Measurements from ENCODE around the gene MAP2K4. TPM values are rescaled to one million over a fixed set of nuclear protein-coding genes. Genes with fewer than 3 reads are reported as not detected.

MAP2K4 gene
- total and polyA plus RNA-seq, 2 experiments from 2014 or later = 24.5 to 34.5 TPM

- in situ Hi-C loops (cut with MboI) = no loop called here
- H2AFZ ChIP-seq = no peak overlapping the region
- no peak overlapping the region for H3K4me3 ChIP-seq
- peaks cover 16% of the 10 kb centered on the region for H3K4me1 ChIP-seq (ENCODE audit: insufficient read depth)
- peaks cover 28% of the 10 kb centered on the region for H3K36me3 ChIP-seq (ENCODE audit: low read depth)
- H3F3A ChIP-seq (ENCODE audit: insufficient read depth) = no peaks in the 10 kb centered on the region
- H3K27me3 ChIP-seq (replicated peaks; ENCODE audit: insufficient read depth) = no peaks in the 10 kb centered on the region
- 100% methylated on average over 2 of the region's 2 CpGs for WGBS, 2 experiments (ENCODE audit: low coverage in 1 of 2, low lambda C conversion rate in 2 of 2, missing lambda C conversion rate in 2 of 2)
- no peaks in the 10 kb centered on the region for H3K9me3 ChIP-seq (ENCODE audit: low read depth)
- peaks cover 25% of the 10 kb centered on the region for H3K79me2 ChIP-seq (ENCODE audit: insufficient read depth)
- DNase-seq = no peak
- H3K9ac ChIP-seq = no peak overlapping the region
- TF ChIP-seq EZH2 (IDR thresholded peaks at IDR 0.05; ENCODE audit: insufficient read depth, poor library complexity, severe bottlenecking) = no peak
- no peak for TF ChIP-seq EZH2phosphoT487 (IDR thresholded peaks at IDR 0.05; ENCODE audit: insufficient read depth, low read depth)
- H3K4me2 ChIP-seq (ENCODE audit: unreplicated experiment) = no peak overlapping the region
- H3K9me2 ChIP-seq (ENCODE audit: insufficient read depth) = no peaks in the 10 kb centered on the region
- H4K20me1 ChIP-seq (ENCODE audit: insufficient read depth) = no peaks in the 10 kb centered on the region
- no peak overlapping the region for H3K27ac ChIP-seq
Observed at GRCh38 chr17:12110906-12111305, 90.2 kb downstream of the MAP2K4 start.

GRCh38 chr17:12113156-12113555 is 92.5 kb downstream of the MAP2K4 start:
- no peaks in the 10 kb centered on the region for H4K20me1 ChIP-seq (ENCODE audit: insufficient read depth)
- H3K4me2 ChIP-seq (ENCODE audit: unreplicated experiment) = no peak overlapping the region
- no peaks in the 10 kb centered on the region for H3K9me3 ChIP-seq (ENCODE audit: low read depth)
- H3K27me3 ChIP-seq (replicated peaks; ENCODE audit: insufficient read depth) = no peaks in the 10 kb centered on the region
- no peak overlapping the region for H2AFZ ChIP-seq
- 94 to 98% methylated on average over 2 of the region's 2 CpGs for whole genome bisulfite sequencing, 2 experiments (ENCODE audit: low coverage in 1 of 2, low lambda C conversion rate in 2 of 2, missing lambda C conversion rate in 2 of 2)
- no peak overlapping the region for H3K27ac ChIP-seq
- H3K36me3 ChIP-seq (ENCODE audit: low read depth) = peaks cover 28% of the 10 kb centered on the region
- no peak for DNase-seq
- peaks cover 2% of the 10 kb centered on the region for H3K4me1 ChIP-seq (ENCODE audit: insufficient read depth)
- TF ChIP-seq EZH2phosphoT487 (IDR thresholded peaks at IDR 0.05; ENCODE audit: insufficient read depth, low read depth) = no peak
- no peak for TF ChIP-seq EZH2 (IDR thresholded peaks at IDR 0.05; ENCODE audit: insufficient read depth, poor library complexity, severe bottlenecking)
- H3F3A ChIP-seq (ENCODE audit: insufficient read depth) = no peaks in the 10 kb centered on the region
- H3K9ac ChIP-seq = no peak overlapping the region
- peaks cover 3% of the 10 kb centered on the region; the same call in 1 of the 2 replicates for H3K79me2 ChIP-seq (ENCODE audit: insufficient read depth)
- H3K9me2 ChIP-seq (ENCODE audit: insufficient read depth) = no peaks in the 10 kb centered on the region
- H3K4me3 ChIP-seq = no peak overlapping the region
- in situ Hi-C loops (cut with MboI) = no loop called here

GRCh38 chr17:12114686-12115418 is 94.2 kb downstream of the MAP2K4 start:
- Histone ChIP-seq H3K36me3 (ENCODE audit: low read depth) (peaks cover 28% of the 10 kb centered on the region), H3F3A (ENCODE audit: insufficient read depth) (no peaks in the 10 kb centered on the region), H3K9me3 (ENCODE audit: low read depth) (no peaks in the 10 kb centered on the region), H3K4me3 (no peak overlapping the region), H3K27ac (no peak overlapping the region), H3K27me3 (replicated peaks; ENCODE audit: insufficient read depth) (no peaks in the 10 kb centered on the region), H3K79me2 (ENCODE audit: insufficient read depth) (no peaks in the 10 kb centered on the region), H2AFZ (no peak overlapping the region), H3K4me2 (ENCODE audit: unreplicated experiment) (no peak overlapping the region), H3K4me1 (ENCODE audit: insufficient read depth) (0 out of 2 replicates have a peak, but pooled peaks cover 5% of the 10 kb centered on the region), H4K20me1 (ENCODE audit: insufficient read depth) (no peaks in the 10 kb centered on the region), H3K9ac (no peak overlapping the region), H3K9me2 (ENCODE audit: insufficient read depth) (no peaks in the 10 kb centered on the region)
- in situ Hi-C loops (cut with MboI) = no loop called here
- no peak for TF ChIP-seq EZH2 (IDR thresholded peaks at IDR 0.05; ENCODE audit: insufficient read depth, poor library complexity, severe bottlenecking)
- no peak for TF ChIP-seq EZH2phosphoT487 (IDR thresholded peaks at IDR 0.05; ENCODE audit: insufficient read depth, low read depth)
- no peak for DNase-seq
- WGBS, 2 experiments (ENCODE audit: low coverage in 1 of 2, low lambda C conversion rate in 2 of 2, missing lambda C conversion rate in 2 of 2) = 78 to 87% methylated on average over 3 of the region's 3 CpGs

- in situ Hi-C loops (cut with MboI) = no loop called here
- Histone ChIP-seq H3K9me2 (ENCODE audit: insufficient read depth) (no peaks in the 10 kb centered on the region), H3K27ac (no peak overlapping the region), H3K4me2 (ENCODE audit: unreplicated experiment) (no peak overlapping the region), H3K27me3 (replicated peaks; ENCODE audit: insufficient read depth) (no peaks in the 10 kb centered on the region), H3K4me1 (ENCODE audit: insufficient read depth) (0 out of 2 replicates have a peak, but pooled peaks cover 9% of the 10 kb centered on the region), H4K20me1 (ENCODE audit: insufficient read depth) (no peaks in the 10 kb centered on the region), H3K36me3 (ENCODE audit: low read depth) (peaks cover 28% of the 10 kb centered on the region), H3K9ac (no peak overlapping the region), H3K4me3 (no peak overlapping the region), H2AFZ (no peak overlapping the region), H3F3A (ENCODE audit: insufficient read depth) (peaks cover 6% of the 10 kb centered on the region; the same call in 1 of the 2 replicates), H3K9me3 (ENCODE audit: low read depth) (no peaks in the 10 kb centered on the region), H3K79me2 (ENCODE audit: insufficient read depth) (no peaks in the 10 kb centered on the region)
- TF ChIP-seq EZH2phosphoT487 (IDR thresholded peaks at IDR 0.05; ENCODE audit: insufficient read depth, low read depth) = no peak
- no peak for TF ChIP-seq EZH2 (IDR thresholded peaks at IDR 0.05; ENCODE audit: insufficient read depth, poor library complexity, severe bottlenecking)
- DNase-seq = peak; percentile 6
Observed at GRCh38 chr17:12116143-12116542, 95.5 kb downstream of the MAP2K4 start.
